Sciatic nerve (tissue), 2 donors: ENCODE data around the gene KDM4B. TPM values are rescaled to one million over a fixed set of nuclear protein-coding genes. Genes with fewer than 3 reads are reported as not detected.

Experiments
- ATAC-seq: fragments of 200-7000 bp; cut with Tn5 transposase; one replicate; pipeline ENCODE4 v1.9.1; 2020; ENCODE audit warnings: mild to moderate bottlenecking, moderate library complexity
- DNase-seq: peaks from one replicate; pipeline ENCODE4 v3.0.0-alpha.2; 2020; ENCODE audit warnings: low spot score
- intact Hi-C: fragments of 100-400 bp; cut with DNase I; formaldehyde crosslinking; loops from one replicate; pipeline ENCODE4 v1.14.2; 2022
- total RNA-seq: library from RNA; stranded (reverse); fragmentation: NEBNext Ultra II Directional; extraction: Animal tissue kit (Norgen Biotek cat#: 25700); gene quantifications from one replicate; pipeline ENCODE4 v1.2.1, GENCODE V29; 2021
- donor health status: DM: no; HTN: no; CAD: no.
- donor health status: DM: no; HTN: no; CAD: no.

The KDM4B gene
- total RNA-seq, 1 donor from 2014 or later, result 60.1 TPM

- DNase-seq (no peak), ATAC-seq (no peak)
- intact Hi-C loops, result no loop called here
Observed at GRCh38 chr19:5073153-5073844, 104.4 kb downstream of the KDM4B start.

DNA sequence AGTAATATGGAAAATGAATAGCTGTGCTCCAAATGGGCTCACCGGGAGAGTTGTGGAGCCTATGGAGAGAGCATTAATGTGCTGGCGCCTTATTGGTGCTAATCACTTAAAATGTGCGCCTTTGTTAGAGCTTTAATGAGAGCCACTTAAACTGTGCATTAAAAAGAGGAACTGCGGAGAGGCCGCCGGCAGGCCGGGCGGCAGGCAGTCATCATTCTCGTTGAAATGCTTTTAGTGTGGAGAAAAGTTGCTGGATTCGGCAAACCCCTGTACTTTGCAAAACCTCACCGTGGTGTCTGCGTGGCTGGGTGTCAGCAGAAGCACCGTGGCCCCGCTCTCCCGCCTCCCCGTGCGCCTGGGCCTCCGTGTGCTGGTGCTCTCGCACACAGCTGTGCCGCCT is 105.5 kb downstream of the KDM4B start:
- DNase-seq (no peak), ATAC-seq (no peak)
- intact Hi-C loops, result no loop called here

- ATAC-seq, result no peak
- intact Hi-C loops, result no loop called here
- DNase-seq, result no peak
Observed at GRCh38 chr19:5074830-5075394, 106.0 kb downstream of the KDM4B start.

DNA sequence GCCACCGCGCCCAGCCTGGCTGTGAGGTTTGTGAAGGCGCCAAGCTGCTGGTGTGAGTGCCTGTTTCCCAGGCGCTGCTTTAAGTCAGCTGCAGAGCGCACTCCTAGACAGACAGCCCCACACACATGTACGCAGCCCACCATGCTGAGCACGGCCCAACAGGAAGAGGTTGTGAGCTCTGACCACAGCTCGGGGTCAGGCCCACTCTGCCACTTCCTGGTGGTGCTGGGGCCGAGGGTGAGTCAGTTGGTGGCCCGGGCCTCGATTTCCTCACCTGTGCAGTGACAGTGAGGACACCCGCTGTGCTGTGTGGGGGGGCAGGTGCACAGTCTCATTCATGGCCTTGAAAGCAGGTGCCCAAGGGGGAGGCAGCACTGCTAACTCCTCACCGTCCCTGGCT is 106.7 kb downstream of the KDM4B start:
- DNase-seq (no peak), ATAC-seq (no peak)
- intact Hi-C loops, result no loop called here

GRCh38 chr19:5076440-5077208 is 107.7 kb downstream of the KDM4B start:
- DNase-seq, result no peak
- intact Hi-C loops, result no loop called here
- no peak for ATAC-seq

DNA sequence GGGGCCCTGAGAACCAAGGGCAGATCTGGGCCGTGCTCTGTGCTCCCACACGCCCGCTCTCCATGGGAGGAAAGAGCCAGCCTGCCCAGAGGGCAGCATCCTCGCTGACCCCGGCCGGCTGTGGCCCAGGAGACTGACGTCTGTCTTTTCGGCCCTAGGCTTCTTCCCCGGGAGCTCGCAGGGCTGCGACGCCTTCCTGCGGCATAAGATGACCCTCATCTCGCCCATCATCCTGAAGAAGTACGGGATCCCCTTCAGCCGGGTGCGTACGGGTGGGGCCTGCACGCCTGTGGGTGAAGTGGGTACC is 108.2 kb downstream of the KDM4B start:
- DNase-seq (no peak), ATAC-seq (no peak)
- intact Hi-C loops, result no loop called here

DNA sequence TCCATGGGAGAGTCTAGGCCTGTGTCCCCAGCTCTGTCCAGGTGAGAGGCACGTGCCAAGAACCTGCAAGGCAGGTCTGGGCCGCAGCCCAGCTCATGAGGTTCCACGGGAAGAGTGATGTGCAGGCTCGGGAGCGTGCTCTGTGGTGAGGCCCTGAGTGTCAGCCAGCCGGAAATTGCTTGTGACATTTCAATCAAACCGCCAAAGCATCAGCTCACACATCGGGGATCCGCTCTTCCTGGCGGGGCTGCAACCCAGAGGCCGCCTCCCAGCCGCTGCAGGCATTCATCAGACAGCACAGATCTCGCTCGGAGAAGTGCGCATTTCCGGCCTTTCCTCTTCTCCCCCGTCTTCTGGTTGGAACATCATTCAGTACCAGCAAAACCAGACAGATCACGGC is 109.3 kb downstream of the KDM4B start:
- intact Hi-C loops, result no loop called here
- ATAC-seq, result no peak
- DNase-seq, result no peak

GRCh38 chr19:5078666-5079065 is 109.8 kb downstream of the KDM4B start:
- DNase-seq, result no peak
- no peak for ATAC-seq
- intact Hi-C loops, result no loop called here

GRCh38 chr19:5079071-5079774 is 110.3 kb downstream of the KDM4B start:
- ATAC-seq (no peak), DNase-seq (no peak)
- intact Hi-C loops, result no loop called here

DNA sequence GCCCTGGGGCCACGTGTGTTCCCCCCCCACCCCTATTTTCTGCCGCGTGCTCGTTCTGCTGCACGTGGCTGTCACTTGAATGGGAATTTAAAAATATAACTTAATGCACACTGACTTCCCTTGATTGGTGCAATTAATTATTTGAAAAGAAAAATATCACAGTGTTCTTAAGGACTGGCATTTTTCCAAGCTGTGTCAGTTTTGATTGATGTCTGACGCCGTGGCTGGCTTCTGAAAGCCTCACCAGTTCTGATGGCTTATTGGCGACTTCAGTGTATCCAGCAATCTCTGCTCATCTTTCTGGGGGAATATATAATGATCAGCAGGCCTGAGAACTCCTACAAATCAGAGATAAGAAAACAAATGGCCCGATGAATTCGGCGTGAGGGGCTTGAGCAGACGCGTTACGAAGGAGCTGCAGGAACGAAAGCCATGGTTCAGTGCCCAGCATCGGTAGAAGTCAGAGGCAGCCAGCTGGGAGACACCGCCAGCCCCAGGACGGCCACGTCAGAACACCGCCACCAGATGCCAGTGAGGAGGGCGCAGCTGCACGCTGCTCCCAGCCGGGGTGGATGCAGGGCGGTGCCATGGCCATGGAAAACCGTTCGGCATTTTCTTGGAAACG is 111.2 kb downstream of the KDM4B start:
- intact Hi-C loops, result loop anchor here (2.0 kb wide), 1 partner anchor 67 kb away; no protein-coding TSS in a partner anchor
- no peak for DNase-seq
- no peak for ATAC-seq

DNA sequence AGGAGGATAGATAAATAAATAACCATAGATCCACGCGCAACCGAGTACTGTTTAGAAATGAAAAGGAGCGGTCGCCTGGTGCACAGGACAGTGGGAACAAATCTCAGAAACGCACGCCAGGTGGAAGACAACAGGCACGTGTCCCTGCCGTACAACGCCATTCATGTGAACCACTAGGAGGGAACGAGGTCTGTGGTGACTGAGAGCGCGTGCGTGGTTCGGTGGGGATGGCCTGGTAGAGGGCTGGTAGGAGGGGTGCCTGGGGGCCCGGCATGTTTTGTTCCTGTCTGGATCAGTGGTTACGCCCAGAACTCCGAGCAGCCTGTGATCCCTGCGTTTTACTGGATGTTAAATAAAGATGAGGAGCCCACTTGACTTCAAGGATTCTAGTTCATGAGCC is 111.9 kb downstream of the KDM4B start:
- DNase-seq, result no peak
- no peak for ATAC-seq
- intact Hi-C loops, result loop anchor here (2.0 kb wide), 1 partner anchor 66 kb away; no protein-coding TSS in a partner anchor

DNA sequence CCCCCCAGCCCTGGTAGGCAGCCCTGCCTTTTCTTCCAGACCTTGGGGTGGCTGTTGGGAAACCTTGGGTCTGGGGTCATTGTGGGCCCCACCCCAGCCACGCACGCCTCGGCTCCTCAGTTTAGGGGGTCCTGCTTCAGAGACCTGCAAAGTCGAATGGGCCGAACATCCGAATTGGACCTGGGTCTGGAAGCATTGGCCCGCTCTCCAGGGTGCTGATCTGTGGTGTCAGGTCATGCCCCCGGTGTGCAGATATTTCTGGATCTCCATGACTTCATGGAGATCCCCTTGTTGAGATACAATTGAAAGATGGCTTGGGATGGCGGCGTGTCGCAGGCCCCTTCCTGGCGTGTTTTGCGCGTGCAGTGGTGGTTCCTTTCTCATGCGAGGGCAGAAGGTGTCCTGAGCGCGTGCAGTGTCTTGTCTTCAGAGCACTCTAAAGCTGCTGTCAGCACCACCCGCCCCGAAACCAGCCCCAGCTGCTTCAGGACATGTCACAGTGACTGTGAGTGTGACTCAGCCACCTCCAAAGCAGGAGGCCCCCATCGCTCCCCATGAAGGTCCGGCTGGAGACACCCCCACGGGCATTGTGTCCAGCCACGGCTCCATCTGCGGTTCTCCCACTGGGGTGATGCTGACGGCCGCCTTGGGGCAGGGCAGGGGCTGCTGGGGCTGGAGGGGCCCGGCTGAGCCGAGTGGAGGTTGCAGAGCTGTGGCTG is 112.7 kb downstream of the KDM4B start:
- no peak for ATAC-seq
- intact Hi-C loops, result loop anchor here (2.0 kb wide), 1 partner anchor 65 kb away; no protein-coding TSS in a partner anchor
- DNase-seq, result no peak

GRCh38 chr19:5083547-5083965 is 114.6 kb downstream of the KDM4B start:
- ATAC-seq (peak; percentile 85), DNase-seq (peak; percentile 80)
- intact Hi-C loops, result no loop called here

- ATAC-seq, result no peak
- intact Hi-C loops, result no loop called here
- no peak for DNase-seq
Observed at GRCh38 chr19:5085566-5085965, 116.7 kb downstream of the KDM4B start.

DNA sequence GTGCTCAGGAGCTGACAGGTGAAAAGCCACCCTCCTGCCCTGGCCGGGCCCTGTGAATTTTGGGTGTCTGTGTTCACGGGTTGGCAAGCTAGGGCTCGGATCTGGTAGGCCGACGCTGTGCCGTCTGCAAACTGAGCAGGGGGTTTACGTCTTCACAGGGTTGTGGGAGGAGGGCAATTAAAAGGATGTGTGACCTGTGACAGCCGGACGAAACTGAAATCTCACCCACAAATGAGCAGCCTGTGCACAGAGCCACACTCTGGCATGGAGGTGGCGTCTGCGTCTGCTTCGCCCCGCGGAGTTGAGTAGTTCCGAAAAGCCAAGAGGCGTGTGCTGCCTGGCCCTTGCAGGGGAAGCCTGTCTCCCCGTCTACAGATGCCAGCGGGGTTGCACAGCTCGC is 117.3 kb downstream of the KDM4B start:
- intact Hi-C loops, result no loop called here
- DNase-seq (no peak), ATAC-seq (no peak)

GRCh38 chr19:5086725-5087439 is 118.0 kb downstream of the KDM4B start:
- ATAC-seq (no peak), DNase-seq (no peak)
- intact Hi-C loops, result no loop called here

DNA sequence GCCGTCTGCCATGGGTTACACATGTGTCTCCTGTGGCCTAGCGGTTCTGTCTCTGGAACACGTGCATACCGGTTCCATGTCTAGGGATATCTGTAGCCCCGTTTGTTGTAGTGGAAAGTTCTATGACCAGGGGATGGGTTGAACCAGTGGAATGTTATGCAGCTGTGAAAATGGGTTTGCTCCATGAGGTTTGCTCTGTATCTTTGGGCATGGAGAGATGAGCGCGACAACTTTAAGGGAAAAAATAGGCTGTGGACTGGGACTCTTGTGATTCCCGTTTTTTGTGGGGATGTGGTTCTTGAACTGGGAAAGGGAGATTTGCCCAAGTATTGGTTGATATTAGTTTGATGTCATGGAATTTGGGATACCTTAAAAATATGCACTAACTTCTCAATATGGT is 120.4 kb downstream of the KDM4B start:
- ATAC-seq, result no peak
- intact Hi-C loops, result no loop called here
- DNase-seq, result no peak

DNA sequence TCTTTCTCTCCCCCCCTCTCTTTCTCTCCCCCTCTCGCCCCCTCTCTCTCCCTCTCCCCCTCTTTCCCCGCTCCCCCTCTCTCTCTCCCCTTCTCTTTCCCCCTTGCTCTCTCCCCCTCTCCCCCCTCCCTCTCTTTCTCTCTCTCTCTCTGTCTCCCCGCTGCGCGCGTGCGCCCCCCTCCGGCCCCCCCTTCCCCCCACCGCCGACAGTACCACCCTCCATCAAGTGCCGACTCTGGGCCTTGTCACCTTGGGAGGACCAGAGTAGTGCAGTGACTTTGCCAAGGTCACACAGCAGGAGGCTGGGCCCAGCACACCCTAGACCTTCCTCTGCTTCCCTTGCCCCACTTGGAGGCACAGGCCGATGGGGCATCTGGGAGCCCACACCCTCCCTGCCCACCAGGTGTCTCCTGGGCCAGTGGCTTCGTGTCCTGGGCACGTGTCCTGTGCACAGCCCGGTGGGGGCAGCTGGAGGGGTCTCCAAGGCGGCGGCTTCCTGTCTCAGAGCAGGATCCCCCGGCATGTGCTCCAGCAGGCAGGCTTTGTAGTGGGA is 121.6 kb downstream of the KDM4B start:
- ATAC-seq (no peak), DNase-seq (no peak)
- intact Hi-C loops, result no loop called here
